GM13977 (cell line): ENCODE data around the gene FBP2.

ENCODE experiments used
- DNase-seq: peaks from one replicate; pipeline ENCODE4 v3.0.0; 2012; ENCODE audit warnings: low spot score
- in situ Hi-C: fragments of 300-500 bp; cut with MboI; formaldehyde crosslinking; loops from one replicate; pipeline ENCODE4 v1.12.0; 2022; ENCODE audit warnings: low sequenced_read_pairs, low pct_unique_long_range_greater_than_20kb, mixed read lengths, inconsistent platforms; ENCODE audit not compliant: unreplicated experiment
- TF ChIP-seq, protein P1 (sequence below): IDR thresholded peaks from 2 replicates; pipeline ENCODE4 v1.5.1; 2012; ENCODE audit warnings: mild to moderate bottlenecking, control low read depth; ENCODE audit not compliant: insufficient read depth; ENCODE audit errors: extremely low read depth, missing control alignments

FBP2 gene

DNA sequence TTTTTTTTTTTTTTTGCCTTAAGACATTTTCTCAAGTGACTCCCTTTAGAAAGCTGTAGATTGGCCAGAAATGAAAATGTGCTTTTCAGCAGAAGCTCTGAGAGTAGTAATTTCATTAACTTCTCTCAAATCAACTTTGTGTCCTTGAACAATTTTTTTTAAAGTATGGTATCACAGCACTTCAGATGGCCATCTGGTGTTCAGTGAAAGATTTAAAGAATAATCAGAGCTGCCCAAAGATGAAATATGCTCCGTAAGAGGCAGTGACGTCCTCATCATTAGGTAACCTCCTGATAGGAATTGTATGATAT, 81.7 kb downstream of the FBP2 start:
- DNase-seq, result no peak
- in situ Hi-C loops, result no loop called here
- TF ChIP-seq, protein P1, sequence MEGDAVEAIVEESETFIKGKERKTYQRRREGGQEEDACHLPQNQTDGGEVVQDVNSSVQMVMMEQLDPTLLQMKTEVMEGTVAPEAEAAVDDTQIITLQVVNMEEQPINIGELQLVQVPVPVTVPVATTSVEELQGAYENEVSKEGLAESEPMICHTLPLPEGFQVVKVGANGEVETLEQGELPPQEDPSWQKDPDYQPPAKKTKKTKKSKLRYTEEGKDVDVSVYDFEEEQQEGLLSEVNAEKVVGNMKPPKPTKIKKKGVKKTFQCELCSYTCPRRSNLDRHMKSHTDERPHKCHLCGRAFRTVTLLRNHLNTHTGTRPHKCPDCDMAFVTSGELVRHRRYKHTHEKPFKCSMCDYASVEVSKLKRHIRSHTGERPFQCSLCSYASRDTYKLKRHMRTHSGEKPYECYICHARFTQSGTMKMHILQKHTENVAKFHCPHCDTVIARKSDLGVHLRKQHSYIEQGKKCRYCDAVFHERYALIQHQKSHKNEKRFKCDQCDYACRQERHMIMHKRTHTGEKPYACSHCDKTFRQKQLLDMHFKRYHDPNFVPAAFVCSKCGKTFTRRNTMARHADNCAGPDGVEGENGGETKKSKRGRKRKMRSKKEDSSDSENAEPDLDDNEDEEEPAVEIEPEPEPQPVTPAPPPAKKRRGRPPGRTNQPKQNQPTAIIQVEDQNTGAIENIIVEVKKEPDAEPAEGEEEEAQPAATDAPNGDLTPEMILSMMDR, result no peak

DNA sequence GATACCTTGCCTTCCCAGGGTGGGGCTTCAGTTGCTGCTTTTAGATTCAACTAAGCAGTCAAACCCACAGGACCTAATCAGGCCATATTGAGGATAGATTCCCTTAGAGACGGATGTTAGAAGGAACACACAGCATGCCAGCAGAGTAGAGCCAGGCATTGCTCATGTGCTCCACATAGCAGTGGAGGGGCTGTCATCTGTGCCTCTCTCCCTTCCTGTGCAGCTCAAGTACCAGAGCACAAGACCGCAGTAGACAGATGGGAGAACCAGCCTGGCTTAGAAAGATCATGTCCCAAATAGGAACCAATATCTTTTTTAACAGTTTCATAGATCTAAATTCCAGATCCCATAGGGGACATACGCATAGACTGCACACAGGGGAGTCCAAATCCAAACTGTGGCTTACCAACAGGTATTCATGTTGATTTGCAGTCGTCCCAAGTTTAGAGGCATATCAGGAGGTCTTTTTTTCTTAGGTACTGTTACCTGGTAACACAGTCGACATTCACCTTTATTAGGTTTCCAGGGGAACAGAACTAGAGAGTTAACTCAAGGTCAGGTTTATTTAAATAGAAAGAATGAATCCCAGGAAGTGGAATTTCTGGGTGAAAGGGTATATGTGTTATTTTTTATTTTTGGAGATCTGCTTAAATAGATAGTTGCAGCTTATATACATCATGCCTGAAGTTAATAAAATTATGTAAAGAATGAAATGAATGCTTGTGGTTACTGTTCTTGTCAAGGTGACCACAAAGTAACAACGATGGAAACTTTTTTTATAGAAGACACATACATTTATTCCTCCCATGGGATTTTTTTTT, 82.3 kb downstream of the FBP2 start:
- in situ Hi-C loops, result no loop called here
- DNase-seq, result no peak
- TF ChIP-seq, protein P1, result no peak
